ENCODE results near the gene PREX1.
"Not testable (repeated sequence)": the region's sequence is repeated elsewhere in the genome, so short reads cannot be mapped to it uniquely, and the experiment has no call there.

The PREX1 gene

DNA sequence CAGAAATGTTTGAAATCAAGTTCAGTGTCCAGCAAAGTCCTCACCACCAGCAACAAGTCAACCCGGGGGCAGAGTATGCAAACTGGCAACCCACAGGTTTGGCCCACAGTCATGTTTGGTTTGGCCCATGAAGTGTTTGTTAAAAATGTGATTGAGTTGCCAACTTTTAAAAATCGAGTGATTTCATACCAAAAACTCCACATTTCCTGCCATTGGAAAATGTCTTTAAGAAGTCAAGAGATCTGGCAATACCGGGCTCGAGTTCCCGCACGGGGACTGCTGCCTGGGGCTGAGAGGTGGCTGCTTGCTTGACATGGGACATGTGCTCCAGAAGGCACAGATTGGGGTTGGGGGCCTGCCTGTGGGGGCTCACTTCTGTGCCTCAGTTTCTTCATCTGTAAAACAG lies 36.1 kb downstream of the PREX1 start:
- no peak for DNase-seq

DNA sequence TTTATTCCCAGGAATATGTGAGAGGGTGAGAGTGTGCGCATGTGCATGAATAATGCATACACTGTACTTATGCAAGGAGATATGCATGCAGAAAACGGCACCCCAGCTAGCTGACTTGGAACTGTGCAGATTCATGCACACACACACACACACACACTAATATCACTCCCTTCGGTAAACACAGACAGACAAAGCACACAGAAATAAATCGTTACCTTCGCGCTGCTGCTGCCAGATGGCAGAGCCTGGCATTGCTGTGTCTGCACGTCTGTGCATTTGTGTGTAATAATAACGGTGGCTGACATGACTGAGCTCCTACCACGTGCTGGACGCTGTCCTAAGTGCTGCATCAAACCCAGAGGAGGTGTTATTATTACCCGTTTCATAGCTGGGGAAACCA lies 36.8 kb downstream of the PREX1 start:
- DNase-seq, result no peak

GRCh38 chr20:48790473-48791003 lies 37.3 kb downstream of the PREX1 start:
- DNase-seq, result no peak

GRCh38 chr20:48789781-48790472 lies 37.9 kb downstream of the PREX1 start:
- DNase-seq, result no peak

DNA sequence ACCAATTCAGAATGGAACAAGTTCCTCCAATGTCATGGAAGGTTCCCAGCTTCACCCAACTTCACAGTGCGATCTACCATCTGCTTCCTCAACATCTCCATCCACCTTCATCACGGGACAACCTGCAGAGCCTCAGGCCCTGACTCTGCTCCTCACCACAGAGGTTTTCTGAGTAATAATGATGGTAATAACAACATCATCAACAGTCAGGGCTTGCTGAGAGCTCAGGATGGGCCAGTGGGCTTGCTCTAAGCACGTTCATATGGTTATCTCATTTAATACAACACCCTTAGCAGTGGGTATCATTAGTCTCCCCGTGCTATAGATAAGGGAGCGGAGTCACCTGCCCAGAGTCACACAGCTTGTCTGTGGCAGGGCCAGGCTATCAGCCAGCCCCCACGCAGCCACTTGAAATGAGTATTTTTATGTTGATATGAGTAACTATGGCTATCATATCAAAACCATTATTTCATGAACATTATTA lies 38.6 kb downstream of the PREX1 start:
- DNase-seq, result no peak

DNA sequence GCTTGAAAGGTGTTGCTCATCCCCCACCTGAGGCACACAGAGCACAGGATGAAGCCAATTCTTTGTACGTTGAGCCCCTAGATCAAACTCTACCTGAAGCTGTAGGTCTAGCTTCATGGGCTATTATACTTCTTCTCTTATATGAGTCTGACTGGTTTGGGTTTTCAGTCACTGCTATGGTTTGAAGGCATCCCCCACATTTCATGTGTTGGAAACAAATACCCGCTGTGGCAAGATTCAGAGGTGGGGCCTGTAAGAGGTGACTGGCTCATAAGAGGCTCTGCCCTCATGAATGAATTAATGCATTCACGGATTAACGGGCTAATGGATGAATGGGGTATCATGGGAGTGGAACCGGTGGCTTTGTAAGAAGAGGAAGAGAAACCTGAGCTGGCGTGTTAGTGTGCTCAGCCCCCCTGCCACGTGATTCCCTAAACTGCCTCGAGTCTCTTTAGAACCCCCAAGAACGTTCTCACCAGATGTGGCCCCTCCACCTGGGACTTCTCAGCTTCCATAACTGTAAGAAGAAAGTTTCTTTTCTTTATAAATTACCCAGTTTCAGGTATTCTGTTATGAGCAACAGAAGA lies 39.2 kb downstream of the PREX1 start:
- no peak for DNase-seq

GRCh38 chr20:48787861-48788375 lies 39.9 kb downstream of the PREX1 start:
- peak in 2 of 14 donors; percentile 27 to 58 for DNase-seq

- DNase-seq, result no peak
Observed at GRCh38 chr20:48786951-48787705, 40.7 kb downstream of the PREX1 start.

- DNase-seq, result no peak
Observed at GRCh38 chr20:48785801-48786200, 42.0 kb downstream of the PREX1 start.

DNA sequence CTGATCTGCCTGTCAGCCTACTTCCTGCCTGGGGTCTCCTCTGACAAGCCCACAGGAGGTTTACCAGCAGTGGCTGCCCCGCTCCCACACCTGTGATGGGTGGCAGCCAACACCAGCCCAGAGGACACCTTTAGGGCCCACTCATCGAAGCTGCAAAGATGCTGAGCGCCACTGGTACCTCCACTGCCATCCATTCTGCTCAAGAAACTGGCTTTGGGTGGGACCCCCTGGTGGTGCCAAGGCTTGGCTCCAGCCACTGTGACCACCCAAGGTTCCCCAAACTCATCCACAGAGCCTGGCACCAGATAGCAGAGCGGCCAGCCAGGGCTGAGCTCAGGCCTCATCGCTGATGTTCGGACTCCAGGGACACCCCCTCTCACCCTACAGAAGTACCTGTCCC lies 42.5 kb downstream of the PREX1 start:
- DNase-seq, result no peak

DNA sequence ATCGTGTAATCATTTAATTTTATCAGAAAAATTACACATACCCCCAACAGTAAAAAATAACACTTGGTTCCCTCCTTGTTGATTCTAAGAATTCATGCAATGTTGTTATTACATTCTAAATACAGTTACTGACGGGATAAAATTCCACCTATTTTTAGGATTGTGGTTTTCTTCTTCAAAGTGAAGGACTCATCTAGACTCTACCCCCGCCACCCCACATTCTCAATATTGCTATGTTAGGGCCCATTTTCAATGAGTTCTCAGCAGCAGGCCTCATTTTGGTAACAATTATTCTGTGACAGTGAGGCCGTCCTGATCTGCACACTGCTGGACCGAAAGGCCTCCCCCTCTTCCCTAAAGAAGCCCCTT lies 43.5 kb downstream of the PREX1 start:
- no peak for DNase-seq

- DNase-seq, result no peak
Observed at GRCh38 chr20:48783533-48784272, 44.1 kb downstream of the PREX1 start.

- no peak for DNase-seq
Observed at GRCh38 chr20:48782901-48783308, 44.9 kb downstream of the PREX1 start.

DNA sequence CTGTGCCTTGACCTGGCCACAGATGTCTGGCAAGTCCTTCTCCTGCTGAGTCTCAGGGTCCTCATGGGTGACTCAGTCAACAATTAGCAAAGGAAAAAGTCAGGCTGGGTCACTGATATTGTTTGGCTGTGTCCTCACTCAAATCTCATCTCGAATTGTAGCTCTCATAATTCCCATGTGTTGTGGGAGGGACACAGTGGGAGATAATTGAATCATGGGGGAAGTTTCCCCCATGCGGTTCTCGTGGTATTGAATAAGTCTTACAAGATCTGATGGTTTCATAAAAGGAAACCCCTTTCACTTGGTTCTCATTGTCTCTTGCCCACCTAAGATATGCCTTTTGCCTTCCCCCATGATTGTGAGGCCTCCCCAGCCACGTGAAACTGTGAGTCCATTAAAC lies 45.7 kb downstream of the PREX1 start:
- no peak for DNase-seq

- DNase-seq, result no peak
Observed at GRCh38 chr20:48781634-48782033, 46.2 kb downstream of the PREX1 start.

- DNase-seq, result no peak
Observed at GRCh38 chr20:48779435-48779834, 48.4 kb downstream of the PREX1 start.

GRCh38 chr20:48777821-48778220 lies 50.0 kb downstream of the PREX1 start:
- DNase-seq, result no peak

DNA sequence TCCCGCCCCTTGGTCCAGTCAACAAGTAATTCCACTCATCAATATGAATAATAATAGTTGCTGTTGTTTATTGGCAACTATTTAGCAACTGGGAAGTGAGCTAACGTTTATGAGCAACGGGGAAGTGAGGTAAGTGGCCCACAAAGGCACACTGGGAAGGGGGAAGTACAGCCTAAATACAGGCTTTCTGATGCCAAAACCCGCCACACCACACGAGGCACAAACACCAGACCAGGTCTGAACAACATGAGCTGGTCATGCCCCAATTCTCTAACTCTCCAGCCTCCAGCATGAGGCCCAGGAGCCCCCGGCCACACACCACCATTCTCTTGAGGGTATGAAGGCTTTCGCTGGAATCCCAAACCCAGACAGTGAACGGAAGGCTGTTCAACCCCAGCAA lies 50.8 kb downstream of the PREX1 start:
- peak in 9 of 14 donors; percentile 19 to 66 (median 50) for DNase-seq

GRCh38 chr20:48776306-48776705 lies 51.5 kb downstream of the PREX1 start:
- DNase-seq, result peak in 7 of 14 donors; percentile 39 to 86 (median 53)

DNA sequence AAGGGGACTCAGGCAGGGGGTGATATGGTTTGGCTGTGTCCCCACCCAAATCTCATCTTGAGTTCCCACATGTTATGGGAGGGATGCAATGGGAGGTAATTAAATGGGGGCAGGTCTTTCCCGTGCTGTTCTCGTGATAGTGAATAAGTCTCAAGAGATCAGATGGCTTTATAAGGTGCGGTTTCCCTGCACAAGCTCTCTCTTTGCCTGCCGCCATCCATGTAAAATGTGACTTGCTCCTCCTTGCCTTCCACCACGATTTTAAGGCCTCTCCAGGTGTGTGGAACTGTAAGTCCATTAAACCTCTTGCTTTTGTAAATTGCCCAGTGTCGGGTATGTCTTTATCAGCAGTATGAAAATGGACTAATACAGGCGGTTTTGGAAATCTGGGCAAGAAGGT lies 52.3 kb downstream of the PREX1 start:
- DNase-seq, result not testable (repeated sequence)

- no peak for DNase-seq
Observed at GRCh38 chr20:48774696-48775095, 53.1 kb downstream of the PREX1 start.

DNA sequence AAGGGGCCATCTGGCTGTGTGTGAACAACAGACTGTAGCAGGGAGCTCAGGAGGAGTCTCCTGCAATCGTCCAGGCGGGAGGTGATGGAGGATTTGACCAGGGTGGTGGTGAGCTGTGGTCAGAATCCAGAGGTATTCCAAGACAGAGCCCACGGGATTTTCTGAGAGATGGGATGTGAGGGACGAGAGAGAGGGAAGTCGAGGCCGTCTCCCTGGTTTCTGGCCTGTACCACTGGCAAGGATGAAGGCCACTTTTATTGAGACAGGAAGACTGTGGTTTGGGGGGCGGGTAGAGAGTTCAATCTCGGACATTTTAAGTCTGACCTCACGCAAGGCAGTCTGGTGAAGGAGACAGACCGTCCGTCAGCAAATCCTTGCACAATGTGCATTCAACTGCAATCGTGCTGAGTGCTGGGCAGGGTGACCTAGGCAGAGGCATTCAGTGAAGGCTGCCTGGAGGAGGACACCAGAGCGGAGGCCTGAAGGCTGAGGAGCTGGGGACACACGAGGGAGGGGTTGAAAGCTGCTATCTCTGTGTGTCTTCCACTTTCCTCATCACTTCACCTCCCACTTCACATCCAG lies 53.9 kb downstream of the PREX1 start:
- DNase-seq, result peak in 4 of 14 donors; percentile 29 to 61 (median 42)
